ENCODE data around the gene TRAF3IP3.
A peak's percentile ranks its signal among the peaks of the same experiment; 100 is the strongest.

TRAF3IP3 gene

GRCh38 chr1:209742409-209743144, 13.3 kb upstream of the TRAF3IP3 start:
- TF ChIP-seq CTCF (conservative IDR thresholded peaks at IDR 0.05; ENCODE audit: control insufficient read depth, insufficient read depth, low read depth, low read length), result no peak
- DNase-seq (ENCODE audit: low read depth), result peak; percentile 88
- no peak overlapping the region for H3K4me3 ChIP-seq (ENCODE audit: control insufficient read depth, low read depth, low read length)

GRCh38 chr1:209743145-209743482, 12.7 kb upstream of the TRAF3IP3 start:
- DNase-seq (ENCODE audit: low read depth), result peak; percentile 96
- TF ChIP-seq CTCF (conservative IDR thresholded peaks at IDR 0.05; ENCODE audit: control insufficient read depth, insufficient read depth, low read depth, low read length), result no peak
- H3K4me3 ChIP-seq (ENCODE audit: control insufficient read depth, low read depth, low read length), result no peak overlapping the region

GRCh38 chr1:209746451-209747165, 9.2 kb upstream of the TRAF3IP3 start:
- DNase-seq (ENCODE audit: low read depth), result peak; percentile 19
- no peak for TF ChIP-seq CTCF (conservative IDR thresholded peaks at IDR 0.05; ENCODE audit: control insufficient read depth, insufficient read depth, low read depth, low read length)
- no peak overlapping the region for H3K4me3 ChIP-seq (ENCODE audit: control insufficient read depth, low read depth, low read length)

GRCh38 chr1:209747580-209748262, 8.1 kb upstream of the TRAF3IP3 start:
- DNase-seq (ENCODE audit: low read depth), result peak; percentile 93
- peak; percentile 65 for TF ChIP-seq CTCF (conservative IDR thresholded peaks at IDR 0.05; ENCODE audit: control insufficient read depth, insufficient read depth, low read depth, low read length)
- H3K4me3 ChIP-seq (ENCODE audit: control insufficient read depth, low read depth, low read length), result peak overlapping the region; percentile 22

- TF ChIP-seq CTCF (conservative IDR thresholded peaks at IDR 0.05; ENCODE audit: control insufficient read depth, insufficient read depth, low read depth, low read length), result no peak
- DNase-seq (ENCODE audit: low read depth), result no peak
- no peak overlapping the region for H3K4me3 ChIP-seq (ENCODE audit: control insufficient read depth, low read depth, low read length)
These were observed 7.2 kb upstream of the TRAF3IP3 start for GRCh38 chr1:209748620-209749019.

- no peak for DNase-seq (ENCODE audit: low read depth)
- no peak for TF ChIP-seq CTCF (conservative IDR thresholded peaks at IDR 0.05; ENCODE audit: control insufficient read depth, insufficient read depth, low read depth, low read length)
- H3K4me3 ChIP-seq (ENCODE audit: control insufficient read depth, low read depth, low read length), result no peak overlapping the region
These were observed 6.6 kb upstream of the TRAF3IP3 start for GRCh38 chr1:209749205-209749604.
